Common myeloid progenitor, CD34-positive (primary cell): ENCODE results near the gene EPS15.
"Not testable (repeated sequence)": the region's sequence is repeated elsewhere in the genome, so short reads cannot be mapped to it uniquely, and the experiment has no call there.

Experiments used
- CTCF ChIA-PET: fragments of 350-600 bp; sonication (Branson Sonifier 250); formaldehyde crosslinking; loops from one replicate; lab custom pipeline; 2021; ENCODE audit warnings: antibody characterized with exemption; lab: Charles Lee
- POLR2A ChIA-PET: fragments of 350-600 bp; sonication (Branson Sonifier 250); formaldehyde crosslinking; loops from one replicate; lab custom pipeline; 2021; ENCODE audit warnings: antibody characterized with exemption; lab: Charles Lee
- DNase-seq, 3 donors: peaks; one replicate each; pipeline versions ENCODE4 v3.0.0 to v3.0.0-alpha.2; 2013
- H3K27ac ChIP-seq, 2 experiments: 1 replicate in 1 of 2; 2 replicates in 1 of 2; pipeline ENCODE4 v1.7.0; 2013; ENCODE audit warnings: inconsistent platforms in 2 of 2, low read length in 2 of 2, mild to moderate bottlenecking in 2 of 2, low read depth in 1 of 2, moderate library complexity in 1 of 2; ENCODE audit not compliant: severe bottlenecking in 2 of 2, insufficient read depth in 1 of 2, poor library complexity in 1 of 2
- H3K27me3 ChIP-seq, 5 experiments: replicated peaks in 2 of 5; 1 replicate in 3 of 5; 2 replicates in 2 of 5; pipeline versions ENCODE4 v1.6.1 to v1.7.0; 2013; ENCODE audit warnings: low read length in 4 of 5, mild to moderate bottlenecking in 2 of 5, moderate library complexity in 2 of 5, inconsistent platforms in 1 of 5; ENCODE audit not compliant: insufficient read depth in 5 of 5, control insufficient read depth in 4 of 5
- H3K36me3 ChIP-seq, 4 experiments: 1 replicate in 2 of 4; 2 replicates in 2 of 4; pipeline versions ENCODE4 v1.6.1 to v1.7.0; 2013; ENCODE audit warnings: low read length in 3 of 4, control low read depth in 1 of 4, mild to moderate bottlenecking in 1 of 4; ENCODE audit not compliant: control insufficient read depth in 4 of 4, insufficient read depth in 4 of 4
- H3K4me1 ChIP-seq, 4 experiments: 1 replicate in 3 of 4; 2 replicates in 1 of 4; pipeline versions ENCODE4 v1.6.1 to v1.7.1; 2013; ENCODE audit warnings: low read length in 3 of 4, mild to moderate bottlenecking in 3 of 4, control low read depth in 1 of 4, inconsistent platforms in 1 of 4, moderate library complexity in 1 of 4; ENCODE audit not compliant: control insufficient read depth in 4 of 4, insufficient read depth in 4 of 4; ENCODE audit errors: control extremely low read depth in 1 of 4
- H3K4me3 ChIP-seq, 7 experiments: 1 replicate in 4 of 7; 2 replicates in 3 of 7; pipeline versions ENCODE4 v1.5.1 to v1.7.0; 2013; ENCODE audit warnings: mild to moderate bottlenecking in 7 of 7, low read length in 6 of 7, moderate library complexity in 6 of 7, inconsistent platforms in 2 of 7, low read depth in 2 of 7, control low read depth in 1 of 7; ENCODE audit not compliant: insufficient read depth in 4 of 7, control insufficient read depth in 1 of 7; ENCODE audit errors: extremely low read depth in 1 of 7
- H3K9me3 ChIP-seq, 5 experiments: 1 replicate in 4 of 5; 2 replicates in 1 of 5; pipeline versions ENCODE4 v1.6.1 to v1.7.1; 2013; ENCODE audit warnings: low read length in 4 of 5, mild to moderate bottlenecking in 2 of 5, inconsistent platforms in 1 of 5, low read depth in 1 of 5, moderate library complexity in 1 of 5; ENCODE audit not compliant: control insufficient read depth in 4 of 5, insufficient read depth in 2 of 5; ENCODE audit errors: control extremely low read depth in 1 of 5
- WGBS: methylation state at CpG from one replicate; pipeline ENCODE4 v1.1.5; 2013; ENCODE audit not compliant: insufficient coverage; 5-methylcytosine and 5-hydroxymethylcytosine counted together

Gene EPS15

DNA sequence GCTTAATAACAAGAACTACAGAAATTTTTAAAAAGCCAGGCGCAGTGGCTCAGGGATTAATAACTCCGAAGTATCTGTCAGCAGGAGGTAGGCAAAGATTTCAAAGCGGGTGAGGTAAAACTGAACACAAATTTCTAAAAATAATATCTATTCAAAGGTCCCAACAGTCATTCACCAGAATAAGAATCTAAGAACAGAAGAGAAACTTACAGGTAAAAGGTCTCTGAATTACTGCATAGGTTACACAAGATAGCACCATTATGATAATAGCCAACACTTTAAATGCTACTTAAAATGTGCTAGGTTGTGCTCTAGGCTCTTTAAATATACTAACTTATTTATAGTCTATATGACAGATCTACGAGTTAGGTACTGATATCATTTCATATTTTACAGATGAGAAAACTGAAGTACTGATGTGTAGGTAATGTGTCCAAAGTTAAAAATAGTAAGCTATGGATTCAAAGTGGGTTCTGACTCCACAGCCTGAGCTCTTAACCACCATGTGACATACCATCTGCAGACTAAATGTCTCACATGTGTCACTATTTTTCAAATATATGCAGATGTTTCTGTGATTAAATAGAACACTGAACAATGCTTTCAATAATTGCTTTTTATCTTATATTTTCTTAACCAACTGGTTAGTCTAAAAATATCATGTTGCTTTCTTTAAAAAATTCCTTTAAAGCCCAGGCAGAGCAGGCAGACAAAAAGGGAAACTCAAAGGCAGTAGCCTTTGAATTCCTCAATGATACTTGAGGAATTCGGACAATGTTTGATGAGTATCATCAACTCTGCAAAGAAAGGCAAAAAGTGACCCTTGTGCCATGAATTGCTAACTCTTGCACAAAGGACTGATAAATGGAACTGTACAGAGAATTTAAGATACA lies 108.3 kb downstream of the EPS15 start:
- ChIA-PET CTCF (no interaction called here), POLR2A (interaction anchor here (0.6 kb wide), 1 partner anchor 114 kb away, joined by 5 read pairs; no protein-coding TSS in a partner anchor)
- H3K36me3 ChIP-seq = peaks cover 13 to 40% (median 30%) of the 10 kb centered on the region in 4 experiments
- H3K4me3 ChIP-seq = no peak overlapping the region
- 100% methylated on average over 1 of the region's 5 CpGs for WGBS
- H3K9me3 ChIP-seq = no peaks in the 10 kb centered on the region
- no peaks in the 10 kb centered on the region for H3K27me3 ChIP-seq
- DNase-seq = no peak
- no peak overlapping the region for H3K27ac ChIP-seq
- H3K4me1 ChIP-seq = no peaks in the 10 kb centered on the region

DNA sequence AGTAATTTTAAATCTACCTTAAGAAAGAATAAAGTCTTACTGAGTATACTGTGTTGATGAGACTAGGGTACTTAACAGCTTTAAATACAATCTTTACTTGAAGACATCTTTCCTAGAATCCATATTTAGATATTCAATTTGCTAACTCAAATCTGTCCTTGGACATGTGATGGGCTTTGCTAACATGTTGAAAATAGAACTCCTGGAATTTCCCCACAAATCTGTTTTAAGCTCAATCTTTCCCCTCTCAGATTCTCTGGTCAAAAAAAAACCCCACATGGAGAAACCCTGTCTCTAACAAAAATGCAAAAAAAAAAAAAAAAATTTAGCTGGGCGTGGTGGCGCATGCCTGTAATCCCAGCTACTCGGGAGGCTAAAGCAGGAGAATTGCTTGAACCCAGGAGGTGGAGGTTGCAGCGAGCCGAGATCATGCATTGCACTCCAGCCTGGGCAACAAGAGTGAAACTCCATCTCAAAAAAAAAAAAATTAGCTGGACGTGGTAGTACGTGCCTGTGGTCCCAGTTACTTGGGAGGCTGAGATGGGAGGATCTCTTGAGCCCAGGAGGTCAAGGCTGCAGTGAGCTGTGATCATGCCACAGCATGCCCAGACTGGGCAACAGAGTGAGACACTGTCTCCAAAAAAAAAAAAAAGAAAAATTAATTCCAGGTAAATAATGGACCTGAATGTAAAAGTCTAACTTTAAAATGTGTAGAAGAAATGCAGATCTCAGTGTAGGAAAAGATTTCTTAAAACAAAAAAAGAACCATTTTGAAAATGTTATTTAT lies 109.1 kb downstream of the EPS15 start:
- H3K9me3 ChIP-seq, H3K4me1 ChIP-seq, H3K4me3 ChIP-seq, H3K27me3 ChIP-seq, DNase-seq, H3K27ac ChIP-seq: not testable (repeated sequence)
- POLR2A ChIA-PET = interaction anchor here (0.6 kb wide), 1 partner anchor 113 kb away, joined by 5 read pairs; no protein-coding TSS in a partner anchor
- H3K36me3 ChIP-seq = peaks cover 20 to 47% (median 35%) of the 10 kb centered on the region in 4 experiments
- 100% methylated on average over 5 of the region's 7 CpGs for WGBS
- CTCF ChIA-PET = interaction anchor here (0.7 kb wide), 1 partner anchor 20 kb away, joined by 3 read pairs; no protein-coding TSS in a partner anchor

GRCh38 chr1:51392241-51392640 lies 126.8 kb downstream of the EPS15 start:
- Histone ChIP-seq H3K4me3 (no peak overlapping the region), H3K27me3 (no peaks in the 10 kb centered on the region), H3K4me1 (no peaks in the 10 kb centered on the region), H3K9me3 (no peaks in the 10 kb centered on the region), H3K36me3 (peaks cover 3 to 44% (median 23%) of the 10 kb centered on the region in 4 experiments), H3K27ac (no peak overlapping the region)
- WGBS = no CpG with 5 or more reads among the region's 1 CpG
- no peak for DNase-seq
- CTCF ChIA-PET = interaction anchor here (1.2 kb wide), 1 partner anchor 26 kb away, joined by 3 read pairs; no protein-coding TSS in a partner anchor
- POLR2A ChIA-PET = no interaction called here

DNA sequence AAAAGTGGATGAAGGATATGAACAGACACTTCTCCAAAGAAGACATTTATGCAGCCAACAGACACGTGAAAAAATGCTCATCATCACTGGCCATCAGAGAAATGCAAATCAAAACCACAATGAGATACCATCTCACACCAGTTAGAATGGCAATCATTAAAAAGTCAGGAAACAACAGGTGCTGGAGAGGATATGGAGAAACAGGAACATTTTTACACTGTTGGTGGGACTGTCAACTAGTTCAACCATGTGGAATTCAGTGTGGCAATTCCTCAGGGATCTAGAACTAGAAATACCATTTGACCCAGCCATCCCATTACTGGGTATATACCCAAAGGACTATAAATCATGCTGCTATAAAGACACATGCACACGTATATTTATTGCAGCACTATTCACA lies 128.4 kb downstream of the EPS15 start:
- peaks cover 6 to 39% (median 19%) of the 10 kb centered on the region in 4 experiments for H3K36me3 ChIP-seq
- H3K9me3 ChIP-seq, POLR2A ChIA-PET, H3K27ac ChIP-seq, H3K4me1 ChIP-seq, DNase-seq, H3K4me3 ChIP-seq, H3K27me3 ChIP-seq, CTCF ChIA-PET: not testable (repeated sequence)
- no CpG with 5 or more reads among the region's 2 CpGs for WGBS

GRCh38 chr1:51387288-51387687 lies 131.8 kb downstream of the EPS15 start:
- H3K4me1 ChIP-seq, H3K27me3 ChIP-seq, H3K4me3 ChIP-seq, H3K27ac ChIP-seq, POLR2A ChIA-PET, DNase-seq, CTCF ChIA-PET: not testable (repeated sequence)
- WGBS = no CpG with 5 or more reads among the region's 3 CpGs
- Histone ChIP-seq H3K36me3 (peaks cover 17 to 46% (median 22%) of the 10 kb centered on the region in 4 experiments), H3K9me3 (peaks cover 5 to 28% (median 8%) of the 10 kb centered on the region in 5 experiments)

DNA sequence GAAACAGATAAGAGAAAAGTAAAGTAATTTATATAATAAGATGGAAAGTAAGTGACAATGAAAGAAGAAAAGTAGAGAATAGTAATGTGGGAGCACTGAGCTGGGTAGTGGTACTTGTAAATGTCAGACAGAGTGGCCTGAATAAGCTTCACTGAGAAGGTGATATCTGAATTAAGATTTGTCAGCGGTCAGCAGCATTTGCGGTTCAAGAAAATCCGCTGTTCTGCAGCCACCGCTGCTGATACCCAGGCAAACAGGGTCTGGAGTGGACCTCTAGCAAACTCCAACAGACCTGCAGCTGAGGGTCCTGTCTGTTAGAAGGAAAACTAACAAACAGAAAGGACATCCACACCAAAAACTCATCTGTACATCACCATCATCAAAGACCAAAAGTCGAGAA lies 132.8 kb downstream of the EPS15 start:
- 100% methylated on average over 1 of the region's 5 CpGs for WGBS
- H3K4me1 ChIP-seq, H3K27me3 ChIP-seq, H3K27ac ChIP-seq, CTCF ChIA-PET, DNase-seq, H3K4me3 ChIP-seq, POLR2A ChIA-PET: not testable (repeated sequence)
- Histone ChIP-seq H3K36me3 (peaks cover 10 to 39% (median 20%) of the 10 kb centered on the region in 4 experiments), H3K9me3 (peaks cover 7 to 28% (median 8%) of the 10 kb centered on the region in 5 experiments)
